Esophagus squamous epithelium (tissue), 5 donors: ENCODE measurements around the gene CDC42BPB. TPM values are rescaled to one million over a fixed set of nuclear protein-coding genes. Genes with fewer than 3 reads are reported as not detected.

Experiments
- DNase-seq: peaks from one replicate; lab custom pipeline; 2025; lab: John Stamatoyannopoulos, UW
- H3K27ac ChIP-seq, 4 donors: fragments of 200-600 bp; sonication (generic); one replicate each; pipeline ENCODE4 v1.5.1; 2016 to 2019; ENCODE audit warnings: mild to moderate bottlenecking in 1 of 4
- H3K27me3 ChIP-seq, 4 donors: fragments of 200-600 bp; sonication (generic); 1 replicate in 3 of 4; 2 replicates in 1 of 4; pipeline versions ENCODE4 v1.5.1 to v1.6.0; 2017 to 2021; ENCODE audit warnings: antibody characterized with exemption in 1 of 4
- H3K36me3 ChIP-seq, 3 donors: fragments of 200-600 bp; sonication (generic); one replicate each; pipeline ENCODE4 v1.5.1; 2016 to 2019
- H3K4me1 ChIP-seq, 3 donors: fragments of 200-600 bp; sonication (generic); one replicate each; pipeline ENCODE4 v1.5.1; 2017 to 2019
- H3K4me3 ChIP-seq, 4 donors: fragments of 200-600 bp; sonication (generic); 1 replicate in 3 of 4; 2 replicates in 1 of 4; pipeline ENCODE4 v1.5.1; 2016 to 2019; ENCODE audit warnings: mild to moderate bottlenecking in 2 of 4, moderate library complexity in 1 of 4
- H3K9me3 ChIP-seq, 3 donors: fragments of 200-600 bp; sonication (generic); one replicate each; pipeline ENCODE4 v1.5.1; 2016 to 2019
- POLR2A ChIP-seq, 4 donors: fragments of 450-650 bp; IDR thresholded peaks; one replicate each; pipeline ENCODE4 v1.6.1; 2017; ENCODE audit warnings: antibody characterized with exemption in 4 of 4, mild to moderate bottlenecking in 4 of 4, moderate library complexity in 3 of 4
- WGBS, 2 donors: methylation state at CpG; one replicate each; pipeline ENCODE4 v1.1.5; 2018; 5-methylcytosine and 5-hydroxymethylcytosine counted together
- intact Hi-C: fragments of 100-400 bp; cut with DNase I; formaldehyde crosslinking; loops from one replicate; pipeline ENCODE4 v1.15.0; 2022
- total RNA-seq, 4 donors: library from RNA; depleted of rRNA; stranded (reverse); fragments of >200 nt; gene quantifications; one replicate each; pipeline ENCODE4 v1.1.0, GENCODE V29; 2016
- TF ChIP-seq, protein P1 (sequence below), 6 experiments: fragments of 450-650 bp in 4 of 6; fragments of 200-600 bp in 2 of 6; sonication (generic) in 2 of 6; IDR thresholded peaks; one replicate each; pipeline ENCODE4 v1.5.1; 2016 to 2019; ENCODE audit warnings: antibody characterized with exemption in 6 of 6, mild to moderate bottlenecking in 4 of 6, moderate library complexity in 4 of 6
- donor health status: DM: yes; HTN: yes; CAD: no.

Gene CDC42BPB
- total RNA-seq, 4 donors from 2014 or later, result 43.7 to 98.2 (median 81.2) TPM

- WGBS, 2 donors, result 88 to 91% methylated on average over 10 to 14 of the region's 14 CpGs
- Histone ChIP-seq H3K27ac (no peak overlapping the region), H3K4me3 (no peak overlapping the region), H3K36me3 (peaks cover 36 to 99% (median 58%) of the 10 kb centered on the region in 3 donors), H3K4me1 (no peaks in the 10 kb centered on the region), H3K9me3 (no peaks in the 10 kb centered on the region), H3K27me3 (no peaks in the 10 kb centered on the region)
- TF ChIP-seq, protein P1, sequence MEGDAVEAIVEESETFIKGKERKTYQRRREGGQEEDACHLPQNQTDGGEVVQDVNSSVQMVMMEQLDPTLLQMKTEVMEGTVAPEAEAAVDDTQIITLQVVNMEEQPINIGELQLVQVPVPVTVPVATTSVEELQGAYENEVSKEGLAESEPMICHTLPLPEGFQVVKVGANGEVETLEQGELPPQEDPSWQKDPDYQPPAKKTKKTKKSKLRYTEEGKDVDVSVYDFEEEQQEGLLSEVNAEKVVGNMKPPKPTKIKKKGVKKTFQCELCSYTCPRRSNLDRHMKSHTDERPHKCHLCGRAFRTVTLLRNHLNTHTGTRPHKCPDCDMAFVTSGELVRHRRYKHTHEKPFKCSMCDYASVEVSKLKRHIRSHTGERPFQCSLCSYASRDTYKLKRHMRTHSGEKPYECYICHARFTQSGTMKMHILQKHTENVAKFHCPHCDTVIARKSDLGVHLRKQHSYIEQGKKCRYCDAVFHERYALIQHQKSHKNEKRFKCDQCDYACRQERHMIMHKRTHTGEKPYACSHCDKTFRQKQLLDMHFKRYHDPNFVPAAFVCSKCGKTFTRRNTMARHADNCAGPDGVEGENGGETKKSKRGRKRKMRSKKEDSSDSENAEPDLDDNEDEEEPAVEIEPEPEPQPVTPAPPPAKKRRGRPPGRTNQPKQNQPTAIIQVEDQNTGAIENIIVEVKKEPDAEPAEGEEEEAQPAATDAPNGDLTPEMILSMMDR (IDR thresholded peaks at IDR 0.05), result no peak
- TF ChIP-seq POLR2A (IDR thresholded peaks at IDR 0.05), result no peak
- intact Hi-C loops, result no loop called here
- no peak for DNase-seq
Measured at GRCh38 chr14:102967506-102967795, 89.9 kb downstream of the CDC42BPB start.

GRCh38 chr14:102966681-102967505 is 90.5 kb downstream of the CDC42BPB start:
- Histone ChIP-seq H3K27ac (no peak overlapping the region), H3K4me3 (no peak overlapping the region), H3K36me3 (peaks cover 36 to 100% (median 60%) of the 10 kb centered on the region in 3 donors), H3K9me3 (no peaks in the 10 kb centered on the region), H3K27me3 (no peaks in the 10 kb centered on the region), H3K4me1 (no peaks in the 10 kb centered on the region)
- intact Hi-C loops, result no loop called here
- DNase-seq, result no peak
- no peak for TF ChIP-seq POLR2A (IDR thresholded peaks at IDR 0.05)
- TF ChIP-seq, protein P1 (IDR thresholded peaks at IDR 0.05), result no peak
- 86 to 95% methylated on average over 19 to 20 of the region's 21 CpGs for whole genome bisulfite sequencing, 2 donors

- 87 to 92% methylated on average over 20 of the region's 20 CpGs for WGBS, 2 donors
- no peak for DNase-seq
- no peak overlapping the region for H3K4me3 ChIP-seq
- no peak for TF ChIP-seq POLR2A (IDR thresholded peaks at IDR 0.05)
- TF ChIP-seq, protein P1 (IDR thresholded peaks at IDR 0.05), result no peak
- intact Hi-C loops, result no loop called here
- no peak overlapping the region for H3K27ac ChIP-seq
- H3K9me3 ChIP-seq, result no peaks in the 10 kb centered on the region
- no peaks in the 10 kb centered on the region for H3K4me1 ChIP-seq
- H3K36me3 ChIP-seq, result peaks cover 36 to 100% (median 59%) of the 10 kb centered on the region in 3 donors
- no peaks in the 10 kb centered on the region for H3K27me3 ChIP-seq
Measured at GRCh38 chr14:102965971-102966655, 91.2 kb downstream of the CDC42BPB start.

DNA sequence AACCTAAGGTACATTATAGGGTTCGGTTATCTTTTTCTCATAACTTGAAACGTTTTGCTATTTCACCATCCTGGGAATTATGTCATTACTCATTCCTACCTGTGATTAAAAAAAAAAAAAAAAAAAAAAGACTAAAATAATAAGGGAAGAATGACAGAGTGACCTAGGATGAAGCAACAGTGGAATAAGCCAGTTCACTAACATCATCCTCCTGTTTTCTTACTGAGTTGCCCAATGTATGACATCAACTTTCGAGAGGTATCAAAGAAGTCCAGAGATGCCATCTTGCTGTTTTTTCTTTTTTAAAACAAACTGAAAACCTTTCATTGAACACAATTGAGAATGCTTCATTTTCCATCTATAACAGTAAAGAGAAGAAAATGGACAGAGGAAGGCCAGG is 92.1 kb downstream of the CDC42BPB start:
- 74 to 76% methylated on average over 3 of the region's 3 CpGs for WGBS, 2 donors
- Histone ChIP-seq H3K9me3 (no peaks in the 10 kb centered on the region), H3K27me3 (no peaks in the 10 kb centered on the region), H3K27ac (no peak overlapping the region), H3K36me3 (peaks cover 36 to 100% (median 60%) of the 10 kb centered on the region in 3 donors), H3K4me3 (no peak overlapping the region), H3K4me1 (no peaks in the 10 kb centered on the region)
- TF ChIP-seq, protein P1 (IDR thresholded peaks at IDR 0.05), result no peak
- TF ChIP-seq POLR2A (IDR thresholded peaks at IDR 0.05), result no peak
- DNase-seq, result no peak
- intact Hi-C loops, result no loop called here

DNA sequence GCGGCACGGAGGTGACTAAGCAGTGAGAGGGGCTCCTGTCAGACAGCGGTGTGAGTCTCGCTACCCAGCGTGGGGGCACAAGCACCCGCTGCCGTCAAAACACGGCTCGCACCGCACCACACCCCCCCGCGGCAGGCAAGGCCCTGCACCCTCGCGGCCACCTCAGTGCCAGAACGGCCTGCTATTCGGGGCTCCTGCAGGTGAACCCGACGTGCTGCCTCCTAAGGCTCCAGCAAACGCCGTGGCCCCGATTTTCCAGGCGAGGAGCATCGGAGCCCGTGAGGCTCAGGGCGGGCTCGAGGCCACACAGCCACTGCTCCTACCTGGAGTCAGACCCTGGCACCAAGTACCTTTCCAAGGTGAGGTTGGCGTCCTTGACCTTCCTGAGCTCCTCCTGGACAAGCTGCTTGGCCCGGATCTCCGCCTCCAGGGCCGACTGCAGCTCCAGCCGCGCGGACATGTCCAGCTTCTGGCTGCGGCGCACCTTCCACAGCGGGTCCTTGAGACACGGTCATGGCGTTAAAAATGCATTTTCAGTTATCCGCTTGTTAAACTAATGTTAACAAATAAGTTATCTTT is 93.1 kb downstream of the CDC42BPB start:
- Histone ChIP-seq H3K4me3 (no peak overlapping the region), H3K9me3 (no peaks in the 10 kb centered on the region), H3K4me1 (no peaks in the 10 kb centered on the region), H3K27ac (no peak overlapping the region), H3K36me3 (peaks cover 27 to 100% (median 60%) of the 10 kb centered on the region in 3 donors), H3K27me3 (no peaks in the 10 kb centered on the region)
- intact Hi-C loops, result no loop called here
- no peak for DNase-seq
- 97 to 98% methylated on average over 16 to 19 of the region's 39 CpGs for WGBS, 2 donors
- TF ChIP-seq, protein P1 (IDR thresholded peaks at IDR 0.05), result no peak
- no peak for TF ChIP-seq POLR2A (IDR thresholded peaks at IDR 0.05)
